WERI-Rb-1 (cell line): ENCODE results near the gene MID1.
A peak's percentile ranks its signal among the peaks of the same experiment; 100 is the strongest.

Experiments used
- DNase-seq: peaks from one replicate; pipeline ENCODE4 v3.0.0-alpha.2; 2020
- H3K27ac ChIP-seq: fragments of 250-450 bp; sonication (Bioruptor Pico); 2 replicates; pipeline ENCODE4 v1.5.1; 2020; ENCODE audit warnings: mild to moderate bottlenecking, moderate library complexity
- H3K27me3 ChIP-seq: fragments of 250-450 bp; sonication (Bioruptor Pico); 2 replicates; pipeline ENCODE4 v1.5.1; 2021; ENCODE audit warnings: mild to moderate bottlenecking, low read depth, moderate library complexity; ENCODE audit not compliant: insufficient read depth, severe bottlenecking
- H3K36me3 ChIP-seq: fragments of 250-450 bp; sonication (Bioruptor Pico); 2 replicates; pipeline ENCODE4 v1.5.1; 2020; ENCODE audit warnings: mild to moderate bottlenecking, moderate library complexity
- H3K4me3 ChIP-seq: 2 replicates; pipeline ENCODE4 v1.5.1; 2011; ENCODE audit warnings: low read depth, mild to moderate bottlenecking, control low read depth, low read length
- H3K9me3 ChIP-seq: fragments of 250-450 bp; sonication (Bioruptor Pico); 2 replicates; pipeline ENCODE4 v1.5.1; 2021; ENCODE audit warnings: mild to moderate bottlenecking, moderate library complexity; ENCODE audit not compliant: severe bottlenecking
- CTCF ChIP-seq: IDR thresholded peaks from 2 replicates; pipeline ENCODE4 v1.5.1; 2011; ENCODE audit warnings: low read depth, mild to moderate bottlenecking, control low read depth, inconsistent platforms, low read length

MID1 gene

GRCh38 chrX:10617186-10617998 is 3.0 kb downstream of the MID1 start:
- no peak overlapping the region for H3K4me3 ChIP-seq
- no peak overlapping the region for H3K27ac ChIP-seq
- H3K27me3 ChIP-seq: peaks cover 26% of the 10 kb centered on the region
- no peaks in the 10 kb centered on the region for H3K36me3 ChIP-seq
- no peak for DNase-seq
- no peak for TF ChIP-seq CTCF
- H3K9me3 ChIP-seq: no peaks in the 10 kb centered on the region

- no peaks in the 10 kb centered on the region for H3K9me3 ChIP-seq
- peak; percentile 45 for DNase-seq
- H3K27ac ChIP-seq: no peak overlapping the region
- no peaks in the 10 kb centered on the region for H3K36me3 ChIP-seq
- peaks cover 27% of the 10 kb centered on the region for H3K27me3 ChIP-seq
- no peak overlapping the region for H3K4me3 ChIP-seq
- peak; percentile 66 for TF ChIP-seq CTCF
Measured at GRCh38 chrX:10615931-10616774, 4.2 kb downstream of the MID1 start.

DNA sequence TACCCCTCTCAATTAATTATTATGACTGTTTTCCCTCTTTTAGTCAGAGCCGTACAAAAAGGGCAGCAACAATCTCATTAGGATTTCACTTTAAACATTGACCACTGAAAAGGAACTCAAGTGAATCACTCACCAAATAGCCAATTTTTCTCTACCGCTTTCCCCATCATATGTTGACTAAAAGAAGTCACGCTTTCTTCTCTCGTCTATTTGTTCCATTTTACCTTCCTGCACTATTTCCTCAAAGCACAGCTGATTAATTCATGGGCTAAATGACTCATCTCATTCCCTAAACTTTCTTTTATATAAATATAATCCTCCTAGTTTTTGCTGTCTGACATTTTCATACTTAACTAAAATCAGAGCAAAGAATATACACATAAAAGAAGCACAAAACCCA is 8.2 kb downstream of the MID1 start:
- Histone ChIP-seq H3K27ac (no peak overlapping the region), H3K9me3 (no peaks in the 10 kb centered on the region), H3K36me3 (no peaks in the 10 kb centered on the region), H3K4me3 (no peak overlapping the region), H3K27me3 (peaks cover 18% of the 10 kb centered on the region)
- TF ChIP-seq CTCF: no peak
- no peak for DNase-seq

GRCh38 chrX:10611441-10612090 is 8.8 kb downstream of the MID1 start:
- DNase-seq: no peak
- H3K27ac ChIP-seq: no peak overlapping the region

DNA sequence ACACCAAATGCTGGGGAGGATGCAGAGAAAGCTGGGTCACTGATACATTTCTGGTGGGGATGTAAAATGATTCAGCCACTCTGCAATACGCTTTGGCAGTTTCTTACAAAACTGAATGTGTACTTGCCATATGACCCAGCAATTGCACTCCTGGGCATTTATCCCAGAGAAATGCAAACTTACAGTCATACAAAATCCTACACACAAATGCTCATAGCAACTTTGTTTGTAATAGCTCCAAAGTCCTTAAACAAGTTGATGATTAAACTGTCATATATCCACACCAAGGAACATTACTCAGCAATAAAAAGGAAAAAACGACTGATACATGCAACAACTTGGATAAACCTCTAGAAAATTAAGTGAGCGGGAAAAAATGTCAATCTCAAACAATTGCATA is 12.3 kb downstream of the MID1 start:
- TF ChIP-seq CTCF: no peak
- H3K36me3 ChIP-seq: no peaks in the 10 kb centered on the region
- no peak overlapping the region for H3K4me3 ChIP-seq
- H3K9me3 ChIP-seq: no peaks in the 10 kb centered on the region
- no peak overlapping the region for H3K27ac ChIP-seq
- no peak for DNase-seq
- peaks cover 4% of the 10 kb centered on the region for H3K27me3 ChIP-seq

More at GRCh38 chrX:10611441-10612090, 8.8 kb downstream of the MID1 start:
- TF ChIP-seq CTCF: no peak
- no peaks in the 10 kb centered on the region for H3K36me3 ChIP-seq
- H3K27me3 ChIP-seq: peaks cover 12% of the 10 kb centered on the region
- H3K4me3 ChIP-seq: no peak overlapping the region
- H3K9me3 ChIP-seq: no peaks in the 10 kb centered on the region
